ENCODE data around the gene CEPT1. TPM values are rescaled to one million over a fixed set of nuclear protein-coding genes. Genes with fewer than 3 reads are reported as not detected.

The CEPT1 gene
- total and polyA plus RNA-seq, 2 donors from 2014 or later, result 19.2 to 35.7 TPM

GRCh38 chr1:111221276-111221632 lies 81.2 kb downstream of the CEPT1 start:
- no peaks in the 10 kb centered on the region for H3K27me3 ChIP-seq (ENCODE audit: control insufficient read depth, insufficient read depth, low read length)
- intact Hi-C loops (cut with DNase I), result loop anchor here (10.0 kb wide), 1 partner anchor 184 kb away; no protein-coding TSS in a partner anchor
- H3K27ac ChIP-seq (ENCODE audit: low read depth in 2 of 2, low read length in 2 of 2), result no peak overlapping the region
- no peaks in the 10 kb centered on the region for H3K36me3 ChIP-seq (ENCODE audit: control insufficient read depth in 2 of 3, insufficient read depth in 3 of 3, low read length in 3 of 3)
- no peak overlapping the region for H3K4me3 ChIP-seq (ENCODE audit: low read length in 3 of 3)
- DNase-seq (no peak), FAIRE-seq (no peak)
- no peaks in the 10 kb centered on the region for H3K9me3 ChIP-seq (ENCODE audit: control insufficient read depth in 2 of 3, insufficient read depth in 1 of 3, low read length in 3 of 3)
- H3K4me1 ChIP-seq (ENCODE audit: control insufficient read depth in 2 of 3, insufficient read depth in 2 of 3, low read depth in 1 of 3, low read length in 3 of 3), result peaks cover 0 to 4% (median 0%) of the 10 kb centered on the region in 3 donors
- H3K9ac ChIP-seq (ENCODE audit: low read length in 3 of 3), result no peak overlapping the region
- TF ChIP-seq, protein P1, sequence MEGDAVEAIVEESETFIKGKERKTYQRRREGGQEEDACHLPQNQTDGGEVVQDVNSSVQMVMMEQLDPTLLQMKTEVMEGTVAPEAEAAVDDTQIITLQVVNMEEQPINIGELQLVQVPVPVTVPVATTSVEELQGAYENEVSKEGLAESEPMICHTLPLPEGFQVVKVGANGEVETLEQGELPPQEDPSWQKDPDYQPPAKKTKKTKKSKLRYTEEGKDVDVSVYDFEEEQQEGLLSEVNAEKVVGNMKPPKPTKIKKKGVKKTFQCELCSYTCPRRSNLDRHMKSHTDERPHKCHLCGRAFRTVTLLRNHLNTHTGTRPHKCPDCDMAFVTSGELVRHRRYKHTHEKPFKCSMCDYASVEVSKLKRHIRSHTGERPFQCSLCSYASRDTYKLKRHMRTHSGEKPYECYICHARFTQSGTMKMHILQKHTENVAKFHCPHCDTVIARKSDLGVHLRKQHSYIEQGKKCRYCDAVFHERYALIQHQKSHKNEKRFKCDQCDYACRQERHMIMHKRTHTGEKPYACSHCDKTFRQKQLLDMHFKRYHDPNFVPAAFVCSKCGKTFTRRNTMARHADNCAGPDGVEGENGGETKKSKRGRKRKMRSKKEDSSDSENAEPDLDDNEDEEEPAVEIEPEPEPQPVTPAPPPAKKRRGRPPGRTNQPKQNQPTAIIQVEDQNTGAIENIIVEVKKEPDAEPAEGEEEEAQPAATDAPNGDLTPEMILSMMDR (IDR thresholded peaks at IDR 0.05; ENCODE audit: borderline replicate concordance, extremely low read depth, insufficient read depth), result no peak

- FAIRE-seq (no peak), DNase-seq (peak in 1 of 5 donors; percentile 6)
- H3K4me1 ChIP-seq (ENCODE audit: control insufficient read depth in 2 of 3, insufficient read depth in 2 of 3, low read depth in 1 of 3, low read length in 3 of 3), result peaks cover 0 to 4% (median 0%) of the 10 kb centered on the region in 3 donors
- no peak overlapping the region for H3K4me3 ChIP-seq (ENCODE audit: low read length in 3 of 3)
- no peaks in the 10 kb centered on the region for H3K36me3 ChIP-seq (ENCODE audit: control insufficient read depth in 2 of 3, insufficient read depth in 3 of 3, low read length in 3 of 3)
- TF ChIP-seq, protein P1 (IDR thresholded peaks at IDR 0.05; ENCODE audit: borderline replicate concordance, extremely low read depth, insufficient read depth), result no peak
- no peaks in the 10 kb centered on the region for H3K9me3 ChIP-seq (ENCODE audit: control insufficient read depth in 2 of 3, insufficient read depth in 1 of 3, low read length in 3 of 3)
- H3K27ac ChIP-seq (ENCODE audit: low read depth in 2 of 2, low read length in 2 of 2), result no peak overlapping the region
- intact Hi-C loops (cut with DNase I), result loop anchor here (10.0 kb wide), 1 partner anchor 183 kb away; no protein-coding TSS in a partner anchor
- no peaks in the 10 kb centered on the region for H3K27me3 ChIP-seq (ENCODE audit: control insufficient read depth, insufficient read depth, low read length)
- no peak overlapping the region for H3K9ac ChIP-seq (ENCODE audit: low read length in 3 of 3)
Observed at GRCh38 chr1:111221633-111222291, 81.7 kb downstream of the CEPT1 start.

DNA sequence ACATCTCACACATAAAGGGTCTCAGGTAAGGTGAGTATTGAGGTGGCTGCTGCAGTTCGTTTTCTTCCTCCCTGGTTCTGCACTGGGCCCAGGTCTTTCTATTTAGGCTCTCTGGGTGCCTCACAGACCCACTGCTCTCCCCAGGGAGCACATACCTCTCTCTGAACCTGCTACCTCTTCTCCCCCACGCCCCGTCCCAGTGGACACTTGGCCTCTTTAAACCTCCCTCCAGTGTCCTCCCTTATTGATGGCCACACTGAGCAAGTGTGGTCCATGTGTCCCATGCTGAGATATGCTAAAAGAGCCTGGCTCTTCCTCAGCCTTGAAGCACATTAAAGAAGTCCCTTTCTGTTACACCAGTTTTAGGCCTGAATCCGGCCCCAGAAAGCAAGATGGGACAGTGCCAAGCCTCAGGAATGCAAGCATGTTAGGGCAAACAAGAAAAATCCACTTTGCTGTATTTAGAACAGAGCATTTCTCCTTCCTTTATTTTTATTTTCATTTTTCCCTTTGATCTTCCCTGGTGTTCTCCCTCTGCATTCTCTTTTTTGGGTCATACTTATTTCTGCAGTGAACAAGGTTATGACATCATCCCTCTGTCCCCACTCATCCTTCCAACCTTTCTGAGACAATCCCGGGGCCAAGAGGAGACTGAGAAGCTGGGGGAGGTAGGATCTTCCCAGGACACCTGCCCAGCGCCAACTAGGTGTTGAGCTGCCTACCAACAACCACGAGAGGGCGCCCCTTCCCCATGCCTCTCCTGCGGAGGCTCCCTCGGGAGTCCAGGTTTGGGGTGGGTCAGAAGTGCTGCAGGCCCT lies 82.5 kb downstream of the CEPT1 start:
- TF ChIP-seq, protein P1 (IDR thresholded peaks at IDR 0.05; ENCODE audit: borderline replicate concordance, extremely low read depth, insufficient read depth), result peak; percentile 86
- Histone ChIP-seq H3K27ac (ENCODE audit: low read depth in 2 of 2, low read length in 2 of 2) (no peak overlapping the region), H3K4me3 (ENCODE audit: low read length in 3 of 3) (no peak overlapping the region), H3K4me1 (ENCODE audit: control insufficient read depth in 2 of 3, insufficient read depth in 2 of 3, low read depth in 1 of 3, low read length in 3 of 3) (peaks cover 0 to 4% (median 0%) of the 10 kb centered on the region in 3 donors), H3K9ac (ENCODE audit: low read length in 3 of 3) (no peak overlapping the region), H3K36me3 (ENCODE audit: control insufficient read depth in 2 of 3, insufficient read depth in 3 of 3, low read length in 3 of 3) (no peaks in the 10 kb centered on the region), H3K27me3 (ENCODE audit: control insufficient read depth, insufficient read depth, low read length) (no peaks in the 10 kb centered on the region), H3K9me3 (ENCODE audit: control insufficient read depth in 2 of 3, insufficient read depth in 1 of 3, low read length in 3 of 3) (no peaks in the 10 kb centered on the region)
- FAIRE-seq, result no peak
- peak; percentile 57 to 88 (median 72) for DNase-seq
- intact Hi-C loops (cut with DNase I), result loop anchor here (10.0 kb wide), 1 partner anchor 182 kb away; no protein-coding TSS in a partner anchor
